ENCODE measurements around the gene TBK1. TPM values are rescaled to one million over a fixed set of nuclear protein-coding genes. Genes with fewer than 3 reads are reported as not detected.

The TBK1 gene
- total and polyA plus RNA-seq, 10 of the 15 experiments (the other 5 are each of a cell fraction or from before 2014, with no cell fraction given): 13.4 to 49.3 (median 37.7) TPM

GRCh38 chr12:64469455-64470142 lies 17.7 kb downstream of the TBK1 start (continued):
- TF ChIP-seq CEBPZ (IDR thresholded peaks at IDR 0.05; ENCODE audit: low read depth, low read length): no peak
- TF ChIP-seq LARP7 (IDR thresholded peaks at IDR 0.05): no peak
- TF ChIP-seq CREM (IDR thresholded peaks at IDR 0.05; ENCODE audit: low read depth): no peak
- TF ChIP-seq NRF1 (conservative IDR thresholded peaks at IDR 0.05; ENCODE audit: low read depth, low read length): no peak
- no peak for TF ChIP-seq SRF (IDR thresholded peaks at IDR 0.05; ENCODE audit: low read depth in 2 of 2, low read length in 2 of 2)
- TF ChIP-seq CHD1 (IDR thresholded peaks at IDR 0.05; ENCODE audit: low read depth, low read length): no peak
- TF ChIP-seq ZNF217 (IDR thresholded peaks at IDR 0.05): no peak
- TF ChIP-seq EGR1 (IDR thresholded peaks at IDR 0.05; ENCODE audit: borderline replicate concordance in 1 of 2, low read depth in 2 of 2, low read length in 2 of 2): no peak
- no peak for TF ChIP-seq STAT1 (conservative IDR thresholded peaks at IDR 0.05)
- no peak for TF ChIP-seq NR2C1 (IDR thresholded peaks at IDR 0.05)
- TF ChIP-seq RAD51 (IDR thresholded peaks at IDR 0.05): no peak

Data from GM12878 (cell line).